Ishikawa (cell line): Measurements from ENCODE around the gene CRYAB.

Experiments used
- CEBPB ChIP-seq: IDR thresholded peaks from 2 replicates; pipeline ENCODE4 v1.6.1; 2012
- TAF1 ChIP-seq: IDR thresholded peaks from 2 replicates; pipeline ENCODE4 v1.6.1; 2012; ENCODE audit warnings: low read depth, mild to moderate bottlenecking
- YY1 ChIP-seq: IDR thresholded peaks from 2 replicates; pipeline ENCODE4 v1.6.1; 2012; ENCODE audit warnings: low read depth

- TF ChIP-seq YY1 (no peak), TAF1 (no peak), CEBPB (no peak)
Observed at GRCh38 chr11:111916768-111917167, 5.2 kb upstream of the CRYAB start.
